SHP77 (cell line): ENCODE data around the gene ANO7.

Experiments
- DNase-seq, 2 experiments: peaks; one replicate each; lab custom pipeline; 2025; lab: John Stamatoyannopoulos, UW

The ANO7 gene

GRCh38 chr2:241209271-241209670 lies 20.8 kb downstream of the ANO7 start:
- no peak for DNase-seq

- no peak for DNase-seq
These were observed 22.8 kb downstream of the ANO7 start for GRCh38 chr2:241211276-241211675.

GRCh38 chr2:241213041-241213440 lies 24.6 kb downstream of the ANO7 start:
- DNase-seq: no peak

GRCh38 chr2:241213567-241213966 lies 25.1 kb downstream of the ANO7 start:
- DNase-seq: no peak

- DNase-seq: no peak
These were observed 25.7 kb downstream of the ANO7 start for GRCh38 chr2:241214209-241214608.

- no peak for DNase-seq
These were observed 26.3 kb downstream of the ANO7 start for GRCh38 chr2:241214766-241215165.

- DNase-seq: no peak
These were observed 26.9 kb downstream of the ANO7 start for GRCh38 chr2:241215421-241215820.

GRCh38 chr2:241216211-241216761 lies 27.8 kb downstream of the ANO7 start:
- no peak for DNase-seq

- DNase-seq: peak; percentile 60 to 68
These were observed 29.0 kb downstream of the ANO7 start for GRCh38 chr2:241217320-241218031.

- peak; percentile 25 to 42 for DNase-seq
These were observed 29.9 kb downstream of the ANO7 start for GRCh38 chr2:241218131-241219029.

GRCh38 chr2:241219030-241219382 lies 30.5 kb downstream of the ANO7 start:
- no peak for DNase-seq

GRCh38 chr2:241219856-241220356 lies 31.4 kb downstream of the ANO7 start:
- no peak for DNase-seq

GRCh38 chr2:241223211-241224017 lies 34.9 kb downstream of the ANO7 start:
- DNase-seq: no peak

GRCh38 chr2:241224018-241224850 lies 35.8 kb downstream of the ANO7 start:
- DNase-seq: no peak

- no peak for DNase-seq
These were observed 36.5 kb downstream of the ANO7 start for GRCh38 chr2:241224851-241225438.

- no peak for DNase-seq
These were observed 37.1 kb downstream of the ANO7 start for GRCh38 chr2:241225545-241225944.

GRCh38 chr2:241225983-241226382 lies 37.5 kb downstream of the ANO7 start:
- no peak for DNase-seq

- no peak for DNase-seq
These were observed 38.5 kb downstream of the ANO7 start for GRCh38 chr2:241226723-241227572.

- no peak for DNase-seq
These were observed 39.1 kb downstream of the ANO7 start for GRCh38 chr2:241227594-241227993.
